Activated CD4-positive, alpha-beta T cell treated with anti-CD3 and anti-CD28 coated beads, Interleukin-2, amount 10 ng/mL, durations not matched to agents 7 days and 5 days (primary cell): ENCODE measurements around the gene TNS4. TPM values are rescaled to one million over a fixed set of nuclear protein-coding genes. Genes with fewer than 3 reads are reported as not detected.
A peak's percentile ranks its signal among the peaks of the same experiment; 100 is the strongest.

ENCODE experiments used
- CTCF ChIA-PET: fragments of 350-600 bp; sonication (Branson Sonifier 250); formaldehyde crosslinking; loops from one replicate; lab custom pipeline; 2021; ENCODE audit warnings: antibody characterized with exemption; lab: Charles Lee
- POLR2A ChIA-PET: fragments of 350-600 bp; sonication (Branson Sonifier 250); formaldehyde crosslinking; loops from one replicate; lab custom pipeline; 2021; ENCODE audit warnings: antibody characterized with exemption; lab: Charles Lee
- DNase-seq: peaks from one replicate; pipeline ENCODE4 v3.0.0-alpha.2; 2020
- H3K27ac Mint-ChIP-seq: one replicate; pipeline ENCODE4 v1.8.0; 2021; ENCODE audit warnings: mild to moderate bottlenecking, moderate library complexity, mixed read lengths
- H3K27me3 Mint-ChIP-seq: one replicate; pipeline ENCODE4 v1.8.0; 2021; ENCODE audit warnings: mixed read lengths
- H3K36me3 Mint-ChIP-seq: one replicate; pipeline ENCODE4 v1.8.0; 2021; ENCODE audit warnings: low read depth, mixed read lengths
- H3K4me1 Mint-ChIP-seq: one replicate; pipeline ENCODE4 v1.8.0; 2021; ENCODE audit warnings: mixed read lengths
- H3K4me3 Mint-ChIP-seq: one replicate; pipeline ENCODE4 v1.8.0; 2021; ENCODE audit warnings: mild to moderate bottlenecking, moderate library complexity, mixed read lengths
- H3K9me3 Mint-ChIP-seq: one replicate; pipeline ENCODE4 v1.8.0; 2021; ENCODE audit warnings: mixed read lengths
- total RNA-seq, 2 experiments: library from RNA; stranded (reverse); gene quantifications; one replicate each; pipeline ENCODE4 v1.2.3, GENCODE V29; 2021

The TNS4 gene
- total RNA-seq, 2 experiments from 2014 or later: 3.5 to 3.7 TPM

DNA sequence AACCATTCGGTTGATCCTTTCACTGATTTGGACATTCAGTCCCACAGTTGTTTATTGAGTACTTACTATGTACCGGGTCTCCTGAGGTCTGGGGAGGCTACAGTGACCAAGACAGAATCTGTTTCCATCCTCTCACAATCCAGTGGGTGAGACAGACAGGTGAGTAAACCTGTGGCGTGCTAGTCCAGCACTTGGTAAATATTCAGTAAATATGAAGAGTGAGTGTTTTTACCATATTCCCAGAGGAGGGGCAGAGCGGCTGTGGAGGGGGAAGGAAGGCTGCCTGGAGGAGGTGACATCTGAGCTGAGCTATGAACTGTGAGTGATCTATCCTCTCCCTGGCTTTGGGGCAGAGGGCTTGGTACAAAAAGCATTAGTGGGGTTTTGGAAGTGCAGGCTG is 32.5 kb upstream of the TNS4 start:
- Mint-ChIP-seq H3K4me1 (peaks cover 96% of the 10 kb centered on the region), H3K9me3 (no peaks in the 10 kb centered on the region), H3K4me3 (peak overlapping the region; percentile 45), H3K27ac (peak overlapping the region; percentile 90), H3K36me3 (peaks cover 6% of the 10 kb centered on the region), H3K27me3 (peaks cover 2% of the 10 kb centered on the region)
- ChIA-PET CTCF (interaction anchor here (0.7 to 21.2 kb wide), 36 partner anchors 9 to 212 kb away, joined by 3 to 317 read pairs (median 6); partner anchors contain the start of genes GJD3, IGFBP4 and TOP2A), POLR2A (interaction anchor here (0.6 to 2.2 kb wide), 8 partner anchors 17 to 250 kb away, joined by 3 to 9 read pairs (median 3); partner anchors contain the start of gene TOP2A)
- DNase-seq: no peak

- Mint-ChIP-seq H3K27ac (peak overlapping the region; percentile 90), H3K9me3 (no peaks in the 10 kb centered on the region), H3K4me3 (no peak overlapping the region), H3K36me3 (peaks cover 8% of the 10 kb centered on the region), H3K27me3 (peaks cover 2% of the 10 kb centered on the region), H3K4me1 (peaks cover 97% of the 10 kb centered on the region)
- no peak for DNase-seq
- ChIA-PET CTCF (interaction anchor here (0.5 to 21.2 kb wide), 49 partner anchors 8 to 211 kb away, joined by 3 to 317 read pairs (median 6); partner anchors contain the start of genes GJD3, IGFBP4 and TOP2A), POLR2A (interaction anchor here (0.6 to 2.2 kb wide), 9 partner anchors 15 to 173 kb away, joined by 3 to 9 read pairs (median 3); partner anchors contain the start of gene TOP2A)
These were observed 31.3 kb upstream of the TNS4 start for GRCh38 chr17:40532520-40533253.

DNA sequence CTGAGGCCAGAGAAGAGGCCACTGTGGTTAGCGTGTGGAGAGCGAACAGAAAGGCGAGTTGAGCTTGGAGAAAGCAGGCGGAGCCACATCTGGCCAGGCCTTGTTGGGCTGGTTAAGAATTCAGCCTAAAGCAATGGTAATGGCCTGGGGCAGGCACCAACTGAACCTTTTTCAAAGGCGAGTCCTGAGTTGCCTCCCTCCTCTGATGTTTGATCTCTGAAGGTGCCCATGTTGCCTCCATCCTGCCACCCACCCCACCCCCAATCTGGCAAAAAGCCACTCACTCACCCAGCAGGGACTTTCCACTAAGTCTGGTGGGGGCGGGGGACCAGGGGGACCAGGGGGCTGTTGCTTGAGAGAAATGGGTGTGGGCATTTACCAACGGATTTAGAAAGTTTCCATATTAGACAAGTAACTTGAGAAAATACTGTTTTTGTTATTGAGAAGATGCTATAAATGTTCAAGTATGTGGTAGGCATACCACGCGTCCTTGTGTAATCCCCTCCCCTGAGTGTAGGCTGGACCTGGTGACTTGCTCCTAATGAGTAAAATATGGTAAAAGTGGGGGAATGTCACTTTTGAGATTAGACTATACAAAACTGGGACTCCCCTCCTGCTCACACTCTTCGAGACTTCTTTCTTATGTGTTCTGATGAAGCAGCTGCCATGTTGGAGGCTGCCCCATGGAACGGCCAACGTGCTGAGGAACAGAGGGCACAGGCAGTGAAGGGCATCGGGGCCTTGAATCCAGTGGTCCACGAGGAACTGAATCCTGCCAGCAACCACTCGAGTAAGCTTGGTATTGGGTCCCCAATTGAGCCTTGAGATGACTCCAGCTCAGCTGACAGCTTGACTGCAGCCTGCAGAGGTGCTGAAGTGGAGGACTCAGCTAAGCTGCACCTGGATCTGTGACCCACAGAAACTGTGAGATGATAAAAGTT is 29.9 kb upstream of the TNS4 start:
- Mint-ChIP-seq H3K9me3 (no peaks in the 10 kb centered on the region), H3K27me3 (peaks cover 2% of the 10 kb centered on the region), H3K27ac (peak overlapping the region; percentile 90), H3K4me1 (peaks cover 88% of the 10 kb centered on the region), H3K36me3 (peaks cover 16% of the 10 kb centered on the region), H3K4me3 (peak overlapping the region; percentile 11)
- POLR2A ChIA-PET: interaction anchor here (0.6 to 1.4 kb wide), 7 partner anchors 12 to 113 kb away, joined by 3 to 5 read pairs (median 3); partner anchors contain the start of gene TOP2A
- CTCF ChIA-PET: interaction anchor here (0.9 to 21.2 kb wide), 20 partner anchors 10 to 168 kb away, joined by 3 to 317 read pairs (median 6); partner anchors contain the start of genes GJD3 and TOP2A
- peak; percentile 59 for DNase-seq

- Mint-ChIP-seq H3K9me3 (peaks cover 3% of the 10 kb centered on the region), H3K4me3 (no peak overlapping the region), H3K4me1 (peaks cover 83% of the 10 kb centered on the region), H3K27ac (peak overlapping the region; percentile 90), H3K36me3 (peaks cover 24% of the 10 kb centered on the region), H3K27me3 (peaks cover 2% of the 10 kb centered on the region)
- CTCF ChIA-PET: interaction anchor here (0.5 to 7.3 kb wide), 9 partner anchors 10 to 116 kb away, joined by 3 to 73 read pairs (median 18); partner anchors contain the start of gene TOP2A
- POLR2A ChIA-PET: interaction anchor here (1.1 to 1.3 kb wide), 2 partner anchors 14 to 50 kb away, joined by 3 to 4 read pairs; no protein-coding TSS in a partner anchor
- DNase-seq: no peak
These were observed 29.1 kb upstream of the TNS4 start for GRCh38 chr17:40530531-40530994.

GRCh38 chr17:40529991-40530390 is 28.6 kb upstream of the TNS4 start:
- Mint-ChIP-seq H3K4me1 (peaks cover 82% of the 10 kb centered on the region), H3K4me3 (no peak overlapping the region), H3K9me3 (peaks cover 8% of the 10 kb centered on the region), H3K36me3 (peaks cover 29% of the 10 kb centered on the region), H3K27ac (peak overlapping the region; percentile 90), H3K27me3 (peaks cover 2% of the 10 kb centered on the region)
- ChIA-PET CTCF (interaction anchor here (0.5 to 7.3 kb wide), 6 partner anchors 16 to 116 kb away, joined by 3 to 73 read pairs (median 13); partner anchors contain the start of gene TOP2A), POLR2A (interaction anchor here (1.1 kb wide), 1 partner anchor 13 kb away, joined by 3 read pairs; no protein-coding TSS in a partner anchor)
- no peak for DNase-seq

- no peak overlapping the region for H3K4me3 Mint-ChIP-seq
- peaks cover 81% of the 10 kb centered on the region for H3K4me1 Mint-ChIP-seq
- H3K27ac Mint-ChIP-seq: peak overlapping the region; percentile 79
- peaks cover 19% of the 10 kb centered on the region for H3K9me3 Mint-ChIP-seq
- H3K27me3 Mint-ChIP-seq: peaks cover 2% of the 10 kb centered on the region
- DNase-seq: no peak
- H3K36me3 Mint-ChIP-seq: peaks cover 41% of the 10 kb centered on the region
- POLR2A ChIA-PET: interaction anchor here (0.6 kb wide), 1 partner anchor 9 kb away, joined by 4 read pairs; no protein-coding TSS in a partner anchor
- CTCF ChIA-PET: interaction anchor here (0.6 to 1.5 kb wide), 10 partner anchors 9 to 299 kb away, joined by 3 to 6 read pairs (median 3); no protein-coding TSS in a partner anchor
These were observed 27.4 kb upstream of the TNS4 start for GRCh38 chr17:40528692-40529417.

- DNase-seq: no peak
- Mint-ChIP-seq H3K4me3 (no peak overlapping the region), H3K9me3 (peaks cover 30% of the 10 kb centered on the region), H3K4me1 (peaks cover 77% of the 10 kb centered on the region), H3K36me3 (peaks cover 62% of the 10 kb centered on the region), H3K27ac (no peak overlapping the region), H3K27me3 (no peaks in the 10 kb centered on the region)
- ChIA-PET CTCF (interaction anchor here (1.2 to 1.3 kb wide), 2 partner anchors 92 to 131 kb away, joined by 3 to 4 read pairs; no protein-coding TSS in a partner anchor), POLR2A (interaction anchor here (0.8 kb wide), 1 partner anchor 10 kb away, joined by 3 read pairs; no protein-coding TSS in a partner anchor)
These were observed 25.2 kb upstream of the TNS4 start for GRCh38 chr17:40526668-40527067.

DNA sequence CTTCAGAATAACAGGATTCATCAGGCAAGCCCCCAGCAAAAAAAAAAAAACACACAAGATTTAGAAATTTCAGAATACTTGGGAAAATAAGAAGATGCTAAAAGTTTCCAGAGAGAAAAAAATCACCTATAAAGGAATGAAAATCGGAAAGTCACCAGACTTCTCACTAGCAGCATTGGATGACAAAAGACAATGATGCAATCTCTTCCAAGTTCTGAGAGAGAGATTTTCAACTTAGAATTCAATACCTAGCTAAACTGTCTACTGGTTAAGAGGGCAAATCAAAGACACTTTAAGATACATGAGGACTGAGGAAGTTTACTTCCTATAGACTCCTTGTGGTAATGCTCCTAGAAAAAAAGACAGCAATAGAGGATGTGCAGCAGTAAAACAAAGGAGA is 23.9 kb upstream of the TNS4 start:
- peaks cover 32% of the 10 kb centered on the region for H3K9me3 Mint-ChIP-seq
- POLR2A ChIA-PET: no interaction called here
- no peaks in the 10 kb centered on the region for H3K27me3 Mint-ChIP-seq
- H3K4me3 Mint-ChIP-seq: no peak overlapping the region
- peaks cover 75% of the 10 kb centered on the region for H3K4me1 Mint-ChIP-seq
- H3K36me3 Mint-ChIP-seq: peaks cover 67% of the 10 kb centered on the region
- no peak overlapping the region for H3K27ac Mint-ChIP-seq
- CTCF ChIA-PET: interaction anchor here (0.6 to 1.4 kb wide), 5 partner anchors 8 to 957 kb away, joined by 3 to 6 read pairs (median 3); no protein-coding TSS in a partner anchor
- DNase-seq: no peak

GRCh38 chr17:40524243-40524965 is 23.0 kb upstream of the TNS4 start:
- H3K4me3 Mint-ChIP-seq: no peak overlapping the region
- peaks cover 32% of the 10 kb centered on the region for H3K9me3 Mint-ChIP-seq
- DNase-seq: no peak
- ChIA-PET CTCF (interaction anchor here (1.4 kb wide), 1 partner anchor 9 kb away, joined by 6 read pairs; no protein-coding TSS in a partner anchor), POLR2A (no interaction called here)
- no peaks in the 10 kb centered on the region for H3K27me3 Mint-ChIP-seq
- no peak overlapping the region for H3K27ac Mint-ChIP-seq
- H3K36me3 Mint-ChIP-seq: peaks cover 66% of the 10 kb centered on the region
- H3K4me1 Mint-ChIP-seq: peaks cover 74% of the 10 kb centered on the region

DNA sequence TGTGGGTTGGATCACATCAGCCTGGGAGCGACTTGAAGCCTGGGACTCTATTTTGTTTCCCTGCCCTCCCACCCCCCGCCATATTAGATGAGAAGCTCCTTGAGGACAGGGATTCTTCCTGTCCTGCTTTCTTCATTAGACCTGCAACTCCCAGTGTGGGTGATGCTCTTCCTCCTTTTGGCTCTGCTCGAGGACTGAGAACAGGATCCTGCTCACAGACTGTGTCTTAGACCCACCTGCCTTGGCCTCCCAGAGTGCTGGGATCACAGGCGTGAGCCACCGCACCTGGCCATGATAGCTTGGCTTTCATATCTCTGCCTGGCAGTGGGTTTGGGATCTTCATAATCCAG is 21.5 kb upstream of the TNS4 start:
- ChIA-PET CTCF (interaction anchor here (0.8 to 1.3 kb wide), 3 partner anchors 11 to 35 kb away, joined by 3 to 6 read pairs (median 3); no protein-coding TSS in a partner anchor), POLR2A (no interaction called here)
- Mint-ChIP-seq H3K36me3 (peaks cover 77% of the 10 kb centered on the region), H3K4me1 (peaks cover 74% of the 10 kb centered on the region), H3K9me3 (peaks cover 32% of the 10 kb centered on the region), H3K4me3 (no peak overlapping the region), H3K27ac (no peak overlapping the region), H3K27me3 (no peaks in the 10 kb centered on the region)
- DNase-seq: no peak
